GM23338 (cell line): ENCODE data around the gene MAPK14. TPM values are rescaled to one million over a fixed set of nuclear protein-coding genes. Genes with fewer than 3 reads are reported as not detected.

Experiments used
- ATAC-seq: fragments of 200-7000 bp; cut with Tn5 transposase; 3 replicates; pipeline ENCODE4 v1.9.1; 2020
- DNase-seq: peaks from one replicate; pipeline ENCODE4 v3.0.0-alpha.2; 2015; ENCODE audit warnings: low spot score
- H2AFZ ChIP-seq: fragments of 200-600 bp; sonication (generic); 2 replicates; pipeline ENCODE4 v1.8.0; 2016; ENCODE audit warnings: antibody characterized with exemption, mild to moderate bottlenecking, moderate library complexity
- H3F3A ChIP-seq: fragments of 200-600 bp; sonication (generic); replicated peaks from 2 replicates; pipeline ENCODE4 v1.8.0; 2017; ENCODE audit warnings: antibody characterized with exemption, mixed run types, low read depth
- H3K27ac ChIP-seq: fragments of 200-600 bp; sonication (generic); 2 replicates; pipeline ENCODE4 v1.6.1; 2016; ENCODE audit warnings: low read depth
- H3K27me3 ChIP-seq: fragments of 200-600 bp; sonication (generic); 2 replicates; pipeline ENCODE4 v1.8.0; 2016; ENCODE audit warnings: mild to moderate bottlenecking, mixed run types, moderate library complexity; ENCODE audit not compliant: insufficient read depth
- H3K36me3 ChIP-seq: fragments of 200-600 bp; sonication (generic); 2 replicates; pipeline ENCODE4 v1.8.0; 2016; ENCODE audit warnings: mild to moderate bottlenecking; ENCODE audit not compliant: insufficient read depth
- H3K4me1 ChIP-seq: fragments of 200-600 bp; sonication (generic); 2 replicates; pipeline ENCODE4 v1.8.0; 2016; ENCODE audit warnings: mild to moderate bottlenecking, moderate library complexity; ENCODE audit not compliant: insufficient read depth
- H3K4me2 ChIP-seq: fragments of 200-600 bp; sonication (generic); 2 replicates; pipeline ENCODE4 v1.7.1; 2017; ENCODE audit warnings: mixed run types
- H3K4me3 ChIP-seq: fragments of 200-600 bp; sonication (generic); 2 replicates; pipeline ENCODE4 v1.6.1; 2016; ENCODE audit warnings: mixed run types
- H3K79me2 ChIP-seq: fragments of 200-600 bp; sonication (generic); replicated peaks from 2 replicates; pipeline ENCODE4 v1.8.0; 2017; ENCODE audit warnings: mild to moderate bottlenecking; ENCODE audit not compliant: insufficient read depth
- H3K9me2 ChIP-seq: fragments of 200-600 bp; sonication (generic); 2 replicates; pipeline ENCODE4 v1.8.0; 2017; ENCODE audit not compliant: insufficient read depth
- H4K20me1 ChIP-seq: fragments of 200-600 bp; sonication (generic); replicated peaks from 2 replicates; pipeline ENCODE4 v1.8.0; 2017; ENCODE audit warnings: mild to moderate bottlenecking; ENCODE audit not compliant: insufficient read depth
- H3K27ac Mint-ChIP-seq: 2 replicates; pipeline ENCODE4 v1.8.0; 2020; ENCODE audit warnings: inconsistent platforms, mild to moderate bottlenecking, moderate library complexity, mixed read lengths
- H3K27me3 Mint-ChIP-seq: 3 replicates; pipeline ENCODE4 v1.8.0; 2022; ENCODE audit warnings: low read depth, mild to moderate bottlenecking, moderate library complexity, mixed read lengths, inconsistent platforms; ENCODE audit not compliant: insufficient read depth, poor library complexity
- H3K36me3 Mint-ChIP-seq: 3 replicates; pipeline ENCODE4 v1.8.0; 2021; ENCODE audit warnings: low read depth, mild to moderate bottlenecking, inconsistent platforms, moderate library complexity, mixed read lengths
- H3K4me1 Mint-ChIP-seq: 3 replicates; pipeline ENCODE4 v1.8.0; 2020; ENCODE audit warnings: mild to moderate bottlenecking, inconsistent platforms, mixed read lengths
- H3K4me3 Mint-ChIP-seq: 3 replicates; pipeline ENCODE4 v1.8.0; 2021; ENCODE audit warnings: moderate library complexity, mild to moderate bottlenecking, inconsistent platforms, mixed read lengths
- H3K9me3 Mint-ChIP-seq: 3 replicates; pipeline ENCODE4 v1.8.0; 2020; ENCODE audit warnings: moderate library complexity, mild to moderate bottlenecking, inconsistent platforms, mixed read lengths
- EZH2 ChIP-seq: fragments of 200-600 bp; sonication (generic); IDR thresholded peaks from one replicate; pipeline ENCODE4 v1.8.0; 2017; ENCODE audit warnings: antibody characterized with exemption, mild to moderate bottlenecking, low read depth; ENCODE audit not compliant: unreplicated experiment
- EZH2phosphoT487 ChIP-seq: fragments of 200-600 bp; sonication (generic); IDR thresholded peaks from one replicate; pipeline ENCODE4 v1.8.1; 2018; ENCODE audit warnings: antibody characterized with exemption; ENCODE audit not compliant: unreplicated experiment
- JUNB ChIP-seq: IDR thresholded peaks from one replicate; pipeline ENCODE4 v1.6.1; 2016; ENCODE audit warnings: antibody characterized with exemption; ENCODE audit not compliant: unreplicated experiment
- NANOG ChIP-seq: IDR thresholded peaks from 2 replicates; pipeline ENCODE4 v1.6.1; 2016; ENCODE audit warnings: antibody characterized with exemption, borderline replicate concordance
- STAT1 ChIP-seq: IDR thresholded peaks from one replicate; pipeline ENCODE4 v1.6.1; 2016; ENCODE audit warnings: antibody characterized with exemption; ENCODE audit not compliant: unreplicated experiment
- ZNF331 ChIP-seq: fragments of 250-450 bp; sonication (Bioruptor Pico); IDR thresholded peaks from 2 replicates; pipeline ENCODE4 v1.5.0; 2020; ENCODE audit warnings: low read depth, mild to moderate bottlenecking, moderate library complexity
- polyA plus RNA-seq: library from polyadenylated mRNA; unstranded; fragments of >200 nt; fragmentation: Nextera tagmentation; extraction: Ambion mirVana; gene quantifications from 2 replicates; pipeline ENCODE4 v1.2.1, GENCODE V29; 2016
- total RNA-seq: library from RNA; depleted of rRNA; stranded (reverse); fragments of >200 nt; shearing (Covaris generic); gene quantifications from 2 replicates; pipeline ENCODE4 v1.2.3, GENCODE V29; 2014
- TF ChIP-seq, protein P1 (sequence below): IDR thresholded peaks from 2 replicates; pipeline ENCODE4 v1.6.1; 2016; ENCODE audit warnings: antibody characterized with exemption
- TF ChIP-seq, protein P2 (sequence below): fragments of 250-450 bp; sonication (Bioruptor Pico); IDR thresholded peaks from 2 replicates; pipeline ENCODE4 v1.5.0; 2020; ENCODE audit warnings: mild to moderate bottlenecking, moderate library complexity
- TF ChIP-seq, protein P3 (sequence below): IDR thresholded peaks from one replicate; pipeline ENCODE4 v1.6.1; 2018; ENCODE audit warnings: antibody characterized with exemption; ENCODE audit not compliant: unreplicated experiment

Gene MAPK14
- total and polyA plus RNA-seq, 2 experiments from 2014 or later, result 8.8 to 44.5 TPM

- no peak for DNase-seq
- no peak overlapping the region for H3K27ac Mint-ChIP-seq
- H2AFZ ChIP-seq, result no peak overlapping the region
- TF ChIP-seq EZH2 (no peak), STAT1 (no peak), JUNB (no peak), EZH2phosphoT487 (no peak), NANOG (no peak), ZNF331 (CRISPR knock-in tag) (no peak)
- TF ChIP-seq, protein P1, sequence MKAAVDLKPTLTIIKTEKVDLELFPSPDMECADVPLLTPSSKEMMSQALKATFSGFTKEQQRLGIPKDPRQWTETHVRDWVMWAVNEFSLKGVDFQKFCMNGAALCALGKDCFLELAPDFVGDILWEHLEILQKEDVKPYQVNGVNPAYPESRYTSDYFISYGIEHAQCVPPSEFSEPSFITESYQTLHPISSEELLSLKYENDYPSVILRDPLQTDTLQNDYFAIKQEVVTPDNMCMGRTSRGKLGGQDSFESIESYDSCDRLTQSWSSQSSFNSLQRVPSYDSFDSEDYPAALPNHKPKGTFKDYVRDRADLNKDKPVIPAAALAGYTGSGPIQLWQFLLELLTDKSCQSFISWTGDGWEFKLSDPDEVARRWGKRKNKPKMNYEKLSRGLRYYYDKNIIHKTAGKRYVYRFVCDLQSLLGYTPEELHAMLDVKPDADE, result no peak
- TF ChIP-seq, protein P2, sequence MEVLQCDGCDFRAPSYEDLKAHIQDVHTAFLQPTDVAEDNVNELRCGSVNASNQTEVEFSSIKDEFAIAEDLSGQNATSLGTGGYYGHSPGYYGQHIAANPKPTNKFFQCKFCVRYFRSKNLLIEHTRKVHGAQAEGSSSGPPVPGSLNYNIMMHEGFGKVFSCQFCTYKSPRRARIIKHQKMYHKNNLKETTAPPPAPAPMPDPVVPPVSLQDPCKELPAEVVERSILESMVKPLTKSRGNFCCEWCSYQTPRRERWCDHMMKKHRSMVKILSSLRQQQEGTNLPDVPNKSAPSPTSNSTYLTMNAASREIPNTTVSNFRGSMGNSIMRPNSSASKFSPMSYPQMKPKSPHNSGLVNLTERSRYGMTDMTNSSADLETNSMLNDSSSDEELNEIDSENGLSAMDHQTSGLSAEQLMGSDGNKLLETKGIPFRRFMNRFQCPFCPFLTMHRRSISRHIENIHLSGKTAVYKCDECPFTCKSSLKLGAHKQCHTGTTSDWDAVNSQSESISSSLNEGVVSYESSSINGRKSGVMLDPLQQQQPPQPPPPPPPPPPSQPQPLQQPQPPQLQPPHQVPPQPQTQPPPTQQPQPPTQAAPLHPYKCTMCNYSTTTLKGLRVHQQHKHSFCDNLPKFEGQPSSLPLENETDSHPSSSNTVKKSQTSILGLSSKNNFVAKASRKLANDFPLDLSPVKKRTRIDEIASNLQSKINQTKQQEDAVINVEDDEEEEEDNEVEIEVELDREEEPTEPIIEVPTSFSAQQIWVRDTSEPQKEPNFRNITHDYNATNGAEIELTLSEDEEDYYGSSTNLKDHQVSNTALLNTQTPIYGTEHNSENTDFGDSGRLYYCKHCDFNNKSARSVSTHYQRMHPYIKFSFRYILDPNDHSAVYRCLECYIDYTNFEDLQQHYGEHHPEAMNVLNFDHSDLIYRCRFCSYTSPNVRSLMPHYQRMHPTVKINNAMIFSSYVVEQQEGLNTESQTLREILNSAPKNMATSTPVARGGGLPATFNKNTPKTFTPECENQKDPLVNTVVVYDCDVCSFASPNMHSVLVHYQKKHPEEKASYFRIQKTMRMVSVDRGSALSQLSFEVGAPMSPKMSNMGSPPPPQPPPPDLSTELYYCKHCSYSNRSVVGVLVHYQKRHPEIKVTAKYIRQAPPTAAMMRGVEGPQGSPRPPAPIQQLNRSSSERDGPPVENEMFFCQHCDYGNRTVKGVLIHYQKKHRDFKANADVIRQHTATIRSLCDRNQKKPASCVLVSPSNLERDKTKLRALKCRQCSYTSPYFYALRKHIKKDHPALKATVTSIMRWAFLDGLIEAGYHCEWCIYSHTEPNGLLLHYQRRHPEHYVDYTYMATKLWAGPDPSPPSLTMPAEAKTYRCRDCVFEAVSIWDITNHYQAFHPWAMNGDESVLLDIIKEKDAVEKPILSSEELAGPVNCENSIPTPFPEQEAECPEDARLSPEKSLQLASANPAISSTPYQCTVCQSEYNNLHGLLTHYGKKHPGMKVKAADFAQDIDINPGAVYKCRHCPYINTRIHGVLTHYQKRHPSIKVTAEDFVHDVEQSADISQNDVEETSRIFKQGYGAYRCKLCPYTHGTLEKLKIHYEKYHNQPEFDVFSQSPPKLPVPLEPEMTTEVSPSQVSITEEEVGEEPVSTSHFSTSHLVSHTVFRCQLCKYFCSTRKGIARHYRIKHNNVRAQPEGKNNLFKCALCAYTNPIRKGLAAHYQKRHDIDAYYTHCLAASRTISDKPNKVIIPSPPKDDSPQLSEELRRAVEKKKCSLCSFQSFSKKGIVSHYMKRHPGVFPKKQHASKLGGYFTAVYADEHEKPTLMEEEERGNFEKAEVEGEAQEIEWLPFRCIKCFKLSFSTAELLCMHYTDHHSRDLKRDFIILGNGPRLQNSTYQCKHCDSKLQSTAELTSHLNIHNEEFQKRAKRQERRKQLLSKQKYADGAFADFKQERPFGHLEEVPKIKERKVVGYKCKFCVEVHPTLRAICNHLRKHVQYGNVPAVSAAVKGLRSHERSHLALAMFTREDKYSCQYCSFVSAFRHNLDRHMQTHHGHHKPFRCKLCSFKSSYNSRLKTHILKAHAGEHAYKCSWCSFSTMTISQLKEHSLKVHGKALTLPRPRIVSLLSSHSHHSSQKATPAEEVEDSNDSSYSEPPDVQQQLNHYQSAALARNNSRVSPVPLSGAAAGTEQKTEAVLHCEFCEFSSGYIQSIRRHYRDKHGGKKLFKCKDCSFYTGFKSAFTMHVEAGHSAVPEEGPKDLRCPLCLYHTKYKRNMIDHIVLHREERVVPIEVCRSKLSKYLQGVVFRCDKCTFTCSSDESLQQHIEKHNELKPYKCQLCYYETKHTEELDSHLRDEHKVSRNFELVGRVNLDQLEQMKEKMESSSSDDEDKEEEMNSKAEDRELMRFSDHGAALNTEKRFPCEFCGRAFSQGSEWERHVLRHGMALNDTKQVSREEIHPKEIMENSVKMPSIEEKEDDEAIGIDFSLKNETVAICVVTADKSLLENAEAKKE (CRISPR knock-in tag), result no peak
- TF ChIP-seq, protein P3, sequence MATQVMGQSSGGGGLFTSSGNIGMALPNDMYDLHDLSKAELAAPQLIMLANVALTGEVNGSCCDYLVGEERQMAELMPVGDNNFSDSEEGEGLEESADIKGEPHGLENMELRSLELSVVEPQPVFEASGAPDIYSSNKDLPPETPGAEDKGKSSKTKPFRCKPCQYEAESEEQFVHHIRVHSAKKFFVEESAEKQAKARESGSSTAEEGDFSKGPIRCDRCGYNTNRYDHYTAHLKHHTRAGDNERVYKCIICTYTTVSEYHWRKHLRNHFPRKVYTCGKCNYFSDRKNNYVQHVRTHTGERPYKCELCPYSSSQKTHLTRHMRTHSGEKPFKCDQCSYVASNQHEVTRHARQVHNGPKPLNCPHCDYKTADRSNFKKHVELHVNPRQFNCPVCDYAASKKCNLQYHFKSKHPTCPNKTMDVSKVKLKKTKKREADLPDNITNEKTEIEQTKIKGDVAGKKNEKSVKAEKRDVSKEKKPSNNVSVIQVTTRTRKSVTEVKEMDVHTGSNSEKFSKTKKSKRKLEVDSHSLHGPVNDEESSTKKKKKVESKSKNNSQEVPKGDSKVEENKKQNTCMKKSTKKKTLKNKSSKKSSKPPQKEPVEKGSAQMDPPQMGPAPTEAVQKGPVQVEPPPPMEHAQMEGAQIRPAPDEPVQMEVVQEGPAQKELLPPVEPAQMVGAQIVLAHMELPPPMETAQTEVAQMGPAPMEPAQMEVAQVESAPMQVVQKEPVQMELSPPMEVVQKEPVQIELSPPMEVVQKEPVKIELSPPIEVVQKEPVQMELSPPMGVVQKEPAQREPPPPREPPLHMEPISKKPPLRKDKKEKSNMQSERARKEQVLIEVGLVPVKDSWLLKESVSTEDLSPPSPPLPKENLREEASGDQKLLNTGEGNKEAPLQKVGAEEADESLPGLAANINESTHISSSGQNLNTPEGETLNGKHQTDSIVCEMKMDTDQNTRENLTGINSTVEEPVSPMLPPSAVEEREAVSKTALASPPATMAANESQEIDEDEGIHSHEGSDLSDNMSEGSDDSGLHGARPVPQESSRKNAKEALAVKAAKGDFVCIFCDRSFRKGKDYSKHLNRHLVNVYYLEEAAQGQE, result no peak
- no peaks in the 10 kb centered on the region for H3K4me1 Mint-ChIP-seq
- peaks cover 7% of the 10 kb centered on the region; the same call in 1 of the 3 replicates for H3K9me3 Mint-ChIP-seq
- H3K36me3 Mint-ChIP-seq, result peaks cover 36% of the 10 kb centered on the region
- peaks cover 5% of the 10 kb centered on the region; the same call in 1 of the 2 replicates for H4K20me1 ChIP-seq
- peaks cover 5% of the 10 kb centered on the region; the same call in 1 of the 2 replicates for H3K36me3 ChIP-seq
- H3F3A ChIP-seq, result no peaks in the 10 kb centered on the region
- peaks cover 5% of the 10 kb centered on the region for H3K27me3 Mint-ChIP-seq
- H3K27ac ChIP-seq, result 0 out of 2 replicates have a peak overlapping the region, but pooled peaks have one; percentile 12
- no peak overlapping the region for H3K4me2 ChIP-seq
- no peaks in the 10 kb centered on the region for H3K79me2 ChIP-seq
- H3K4me3 ChIP-seq, result no peak overlapping the region
- no peak overlapping the region for H3K4me3 Mint-ChIP-seq
- H3K4me1 ChIP-seq, result no peaks in the 10 kb centered on the region
- H3K27me3 ChIP-seq, result no peaks in the 10 kb centered on the region
- no peak for ATAC-seq
- H3K9me2 ChIP-seq, result no peaks in the 10 kb centered on the region
Measured at GRCh38 chr6:36078159-36078558, 50.6 kb downstream of the MAPK14 start.
